AG08395 (cell line): ENCODE results near the gene TTC34.
"Not testable (repeated sequence)": the region's sequence is repeated elsewhere in the genome, so short reads cannot be mapped to it uniquely, and the experiment has no call there.

Source experiments
- DNase-seq: peaks from one replicate; pipeline ENCODE4 v3.0.0; 2012; ENCODE audit warnings: mixed read lengths, low spot score

TTC34 gene

GRCh38 chr1:2682879-2683278, 118.6 kb downstream of the TTC34 start:
- not testable (repeated sequence) for DNase-seq

GRCh38 chr1:2676726-2677125, 124.8 kb downstream of the TTC34 start:
- not testable (repeated sequence) for DNase-seq

GRCh38 chr1:2671656-2672055, 129.8 kb downstream of the TTC34 start:
- not testable (repeated sequence) for DNase-seq

- DNase-seq, result not testable (repeated sequence)
Observed at GRCh38 chr1:2659806-2660205, 141.7 kb downstream of the TTC34 start.

- DNase-seq, result not testable (repeated sequence)
Observed at GRCh38 chr1:2657909-2658308, 143.6 kb downstream of the TTC34 start.

GRCh38 chr1:2657124-2657523, 144.4 kb downstream of the TTC34 start:
- DNase-seq, result not testable (repeated sequence)

- DNase-seq, result not testable (repeated sequence)
Observed at GRCh38 chr1:2655598-2656434, 145.7 kb downstream of the TTC34 start.

GRCh38 chr1:2654443-2654948, 147.0 kb downstream of the TTC34 start:
- DNase-seq, result not testable (repeated sequence)

GRCh38 chr1:2653741-2654442, 147.6 kb downstream of the TTC34 start:
- DNase-seq, result not testable (repeated sequence)

GRCh38 chr1:2652926-2653571, 148.4 kb downstream of the TTC34 start:
- not testable (repeated sequence) for DNase-seq

- DNase-seq, result not testable (repeated sequence)
Observed at GRCh38 chr1:2652152-2652925, 149.2 kb downstream of the TTC34 start.

- no peak for DNase-seq
Observed at GRCh38 chr1:2650967-2651645, 150.4 kb downstream of the TTC34 start.

- no peak for DNase-seq
Observed at GRCh38 chr1:2646837-2647236, 154.7 kb downstream of the TTC34 start.

GRCh38 chr1:2645776-2646175, 155.7 kb downstream of the TTC34 start:
- no peak for DNase-seq

GRCh38 chr1:2645143-2645542, 156.3 kb downstream of the TTC34 start:
- DNase-seq, result no peak

GRCh38 chr1:2644591-2645101, 156.8 kb downstream of the TTC34 start:
- DNase-seq, result no peak

GRCh38 chr1:2644171-2644570, 157.3 kb downstream of the TTC34 start:
- DNase-seq, result no peak

GRCh38 chr1:2643414-2644077, 157.9 kb downstream of the TTC34 start:
- DNase-seq, result no peak

- DNase-seq, result peak; percentile 100
Observed at GRCh38 chr1:2642560-2643413, 158.7 kb downstream of the TTC34 start.
